Psoas muscle (tissue), 8 donors: ENCODE results near the gene WNT7B. TPM values are rescaled to one million over a fixed set of nuclear protein-coding genes. Genes with fewer than 3 reads are reported as not detected.
A peak's percentile ranks its signal among the peaks of the same experiment; 100 is the strongest.

Experiments
- ATAC-seq, 4 donors: fragments of 200-7000 bp; cut with Tn5 transposase; one replicate each; pipeline ENCODE4 v1.9.1; 2020; ENCODE audit warnings: moderate library complexity in 3 of 4, mild to moderate bottlenecking in 2 of 4
- DNase-seq, 2 donors: peaks; one replicate each; pipeline ENCODE4 v3.0.0-alpha.2; 2020
- H3K27ac ChIP-seq: fragments of 200-600 bp; one replicate; pipeline ENCODE4 v1.8.0; 2022
- H3K27me3 ChIP-seq, 3 donors: fragments of 200-600 bp in 1 of 3; one replicate each; pipeline versions ENCODE4 v1.6.1 to v1.8.0; 2013 to 2022; ENCODE audit warnings: low read length in 2 of 3, mild to moderate bottlenecking in 2 of 3, moderate library complexity in 1 of 3; ENCODE audit not compliant: insufficient read depth in 3 of 3
- H3K36me3 ChIP-seq, 2 donors: fragments of 200-600 bp in 1 of 2; one replicate each; pipeline versions ENCODE4 v1.6.1 to v1.8.0; 2013 to 2022; ENCODE audit warnings: low read depth in 1 of 2, mild to moderate bottlenecking in 1 of 2, moderate library complexity in 1 of 2; ENCODE audit not compliant: insufficient read depth in 1 of 2
- H3K4me1 ChIP-seq: fragments of 200-600 bp; one replicate; pipeline ENCODE4 v1.8.0; 2022
- H3K4me3 ChIP-seq: fragments of 200-600 bp; one replicate; pipeline ENCODE4 v1.8.0; 2022; ENCODE audit warnings: mild to moderate bottlenecking
- H3K9me3 ChIP-seq: fragments of 200-600 bp; one replicate; pipeline ENCODE4 v1.8.0; 2022
- CTCF ChIP-seq: fragments of 200-600 bp; IDR thresholded peaks from one replicate; pipeline ENCODE4 v1.8.0; 2022; ENCODE audit warnings: antibody characterized with exemption
- WGBS, 3 donors: extraction: QIAGEN DNeasy Blood & Tissue Kit; methylation state at CpG; one replicate each; pipeline versions ENCODE4 v1.1.6 to v1.1.7; 2013; 5-methylcytosine and 5-hydroxymethylcytosine counted together
- intact Hi-C, 2 donors: fragments of 100-400 bp; cut with DNase I; formaldehyde crosslinking; loops; one replicate each; pipeline versions ENCODE4 v1.11.0 to v1.14.2; 2022
- polyA plus RNA-seq, 3 donors: library from polyadenylated mRNA; stranded (reverse); fragments of 200-250 nt; gene quantifications; one replicate each; pipeline ENCODE4 v1.2.3, GENCODE V29; 2013
- total RNA-seq, 4 donors: library from RNA; stranded (reverse); fragmentation: NEBNext Ultra II Directional in 2 of 4; extraction: Animal tissue kit (Norgen Biotek cat#: 25700) in 2 of 4; gene quantifications; one replicate each; pipeline versions ENCODE4 v1.2.1 to v1.2.4, GENCODE V29; 2021 to 2023
- donor health status: healthy with polysubstance abuse.
- donor health status: DM: no; HTN: no; CAD: no; lungs with moderate emphysema.
- donor health status: Bipolar disorder and iron deficiency.
- donor health status: healthy.
- donor health status: DM: yes; HTN: yes; CAD: no.
- donor health status: DM: no; HTN: no; CAD: no.
- donor health status: DM: no; HTN: no; CAD: no.
- donor health status: DM: yes; HTN: yes; CAD: no.

The WNT7B gene
- total and polyA plus RNA-seq, 7 donors, result 0.05 TPM; not detected in 6

GRCh38 chr22:45891021-45891421, 85.9 kb downstream of the WNT7B start:
- no peaks in the 10 kb centered on the region for H3K36me3 ChIP-seq
- intact Hi-C loops, result no loop called here
- H3K27me3 ChIP-seq, result peaks cover 0 to 64% (median 10%) of the 10 kb centered on the region in 3 donors
- no peak overlapping the region for H3K4me3 ChIP-seq
- H3K27ac ChIP-seq, result no peak overlapping the region
- WGBS, 3 donors, result 74 to 81% (median 79%) methylated on average over 31 to 37 of the region's 37 CpGs
- TF ChIP-seq CTCF, result no peak
- H3K9me3 ChIP-seq, result no peaks in the 10 kb centered on the region
- no peaks in the 10 kb centered on the region for H3K4me1 ChIP-seq
- ATAC-seq (no peak), DNase-seq (peak; percentile 6 to 45)

- DNase-seq (no peak), ATAC-seq (no peak)
- intact Hi-C loops, result no loop called here
- H3K4me1 ChIP-seq, result no peaks in the 10 kb centered on the region
- 89 to 96% (median 92%) methylated on average over 20 to 26 of the region's 26 CpGs for WGBS, 3 donors
- H3K27me3 ChIP-seq, result peaks cover 0 to 72% (median 10%) of the 10 kb centered on the region in 3 donors
- no peaks in the 10 kb centered on the region for H3K36me3 ChIP-seq
- TF ChIP-seq CTCF, result no peak
- H3K27ac ChIP-seq, result no peak overlapping the region
- no peaks in the 10 kb centered on the region for H3K9me3 ChIP-seq
- H3K4me3 ChIP-seq, result no peak overlapping the region
Measured at GRCh38 chr22:45890351-45890635, 86.7 kb downstream of the WNT7B start.

- Histone ChIP-seq H3K9me3 (no peaks in the 10 kb centered on the region), H3K27ac (no peak overlapping the region), H3K36me3 (no peaks in the 10 kb centered on the region), H3K27me3 (peaks cover 0 to 71% (median 10%) of the 10 kb centered on the region in 3 donors), H3K4me3 (no peak overlapping the region), H3K4me1 (no peaks in the 10 kb centered on the region)
- DNase-seq (peak; percentile 12 to 32), ATAC-seq (no peak)
- no peak for TF ChIP-seq CTCF
- WGBS, 3 donors, result 24 to 30% (median 26%) methylated on average over 56 of the region's 56 CpGs
- intact Hi-C loops, result loop anchor here in 1 of 2 donors (5.0 kb wide), 1 partner anchor 78 kb away; no protein-coding TSS in a partner anchor
Measured at GRCh38 chr22:45889539-45890350, 87.2 kb downstream of the WNT7B start.

- Histone ChIP-seq H3K4me3 (no peak overlapping the region), H3K36me3 (no peaks in the 10 kb centered on the region), H3K27ac (no peak overlapping the region), H3K9me3 (no peaks in the 10 kb centered on the region), H3K27me3 (peaks cover 0 to 73% (median 13%) of the 10 kb centered on the region in 3 donors), H3K4me1 (no peaks in the 10 kb centered on the region)
- intact Hi-C loops, result loop anchor here in 1 of 2 donors (5.0 kb wide), 1 partner anchor 78 kb away; no protein-coding TSS in a partner anchor
- no peak for ATAC-seq
- TF ChIP-seq CTCF, result no peak
- 73 to 76% (median 75%) methylated on average over 10 of the region's 10 CpGs for WGBS, 3 donors
- peak; percentile 12 to 42 for DNase-seq
Measured at GRCh38 chr22:45889093-45889538, 87.8 kb downstream of the WNT7B start.
